Measurements from ENCODE around the gene MDH2. TPM values are rescaled to one million over a fixed set of nuclear protein-coding genes. Genes with fewer than 3 reads are reported as not detected.
A peak's percentile ranks its signal among the peaks of the same experiment; 100 is the strongest.

MDH2 gene
- total and polyA plus RNA-seq, 2 of the 4 experiments (the other 2 are of a cell fraction), result 55.4 to 206 TPM

- no peak overlapping the region for H3K56ac ChIP-seq (ENCODE audit: extremely low read depth, insufficient read depth, low read length)
- H2BK15ac ChIP-seq (ENCODE audit: low read depth, low read length), result peak overlapping the region; percentile 95
- H4K20me1 ChIP-seq (ENCODE audit: insufficient read depth, low read length), result no peaks in the 10 kb centered on the region
- dilution Hi-C loops (cut with HindIII; ENCODE audit: low sequenced_read_pairs, unreplicated experiment) (no loop called here), intact Hi-C loops (cut with micrococcal nuclease) (no loop called here), in situ Hi-C loops (cut with MboI; ENCODE audit: low sequenced_read_pairs) (no loop called here)
- ChIA-PET CTCF (no interaction called here), POLR2A (ENCODE audit: unreplicated experiment) (interaction anchor here (0.6 kb wide), 1 partner anchor 51 kb away, joined by 4 read pairs; no protein-coding TSS in a partner anchor)
- H3K4me2 ChIP-seq (ENCODE audit: low read depth, low read length), result no peak overlapping the region
- peak overlapping the region; percentile 13; the same call in 1 of the 2 replicates for H2BK120ac ChIP-seq (ENCODE audit: low read depth, low read length)
- H2BK20ac ChIP-seq (ENCODE audit: low read depth, low read length), result peak overlapping the region; percentile 50; the same call in 1 of the 2 replicates
- no peak for DNase-seq
- 0 out of 2 replicates have a peak overlapping the region, but pooled peaks have one; percentile 58 for H3K4ac ChIP-seq (ENCODE audit: low read depth, low read length)
- H3K14ac ChIP-seq (replicated peaks; ENCODE audit: low read depth, low read length), result no peak overlapping the region; the same call in 1 of the 2 replicates
- TF ChIP-seq, protein P1, sequence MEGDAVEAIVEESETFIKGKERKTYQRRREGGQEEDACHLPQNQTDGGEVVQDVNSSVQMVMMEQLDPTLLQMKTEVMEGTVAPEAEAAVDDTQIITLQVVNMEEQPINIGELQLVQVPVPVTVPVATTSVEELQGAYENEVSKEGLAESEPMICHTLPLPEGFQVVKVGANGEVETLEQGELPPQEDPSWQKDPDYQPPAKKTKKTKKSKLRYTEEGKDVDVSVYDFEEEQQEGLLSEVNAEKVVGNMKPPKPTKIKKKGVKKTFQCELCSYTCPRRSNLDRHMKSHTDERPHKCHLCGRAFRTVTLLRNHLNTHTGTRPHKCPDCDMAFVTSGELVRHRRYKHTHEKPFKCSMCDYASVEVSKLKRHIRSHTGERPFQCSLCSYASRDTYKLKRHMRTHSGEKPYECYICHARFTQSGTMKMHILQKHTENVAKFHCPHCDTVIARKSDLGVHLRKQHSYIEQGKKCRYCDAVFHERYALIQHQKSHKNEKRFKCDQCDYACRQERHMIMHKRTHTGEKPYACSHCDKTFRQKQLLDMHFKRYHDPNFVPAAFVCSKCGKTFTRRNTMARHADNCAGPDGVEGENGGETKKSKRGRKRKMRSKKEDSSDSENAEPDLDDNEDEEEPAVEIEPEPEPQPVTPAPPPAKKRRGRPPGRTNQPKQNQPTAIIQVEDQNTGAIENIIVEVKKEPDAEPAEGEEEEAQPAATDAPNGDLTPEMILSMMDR (conservative IDR thresholded peaks at IDR 0.05; ENCODE audit: low read depth, low read length), result no peak
- TF ChIP-seq BHLHE40 (IDR thresholded peaks at IDR 0.05; ENCODE audit: low read depth, low read length) (no peak), RCOR1 (IDR thresholded peaks at IDR 0.05; ENCODE audit: insufficient replicate concordance, low read length) (no peak), MAZ (IDR thresholded peaks at IDR 0.05; ENCODE audit: borderline replicate concordance, low read depth, low read length) (no peak), POLR2A (IDR thresholded peaks at IDR 0.05; ENCODE audit: low read depth, low read length) (no peak), NFE2L2 (IDR thresholded peaks at IDR 0.05; ENCODE audit: low read depth, low read length) (no peak), SMC3 (IDR thresholded peaks at IDR 0.05; ENCODE audit: low read depth, low read length) (no peak), ELK1 (IDR thresholded peaks at IDR 0.05; ENCODE audit: borderline replicate concordance, low read depth, low read length) (no peak), RFX5 (IDR thresholded peaks at IDR 0.05; ENCODE audit: low read depth, low read length) (no peak), MAFK (IDR thresholded peaks at IDR 0.05; ENCODE audit: low read depth, low read length) (no peak), RAD21 (IDR thresholded peaks at IDR 0.05; ENCODE audit: low read length) (no peak)
- TF ChIP-seq, protein P2, sequence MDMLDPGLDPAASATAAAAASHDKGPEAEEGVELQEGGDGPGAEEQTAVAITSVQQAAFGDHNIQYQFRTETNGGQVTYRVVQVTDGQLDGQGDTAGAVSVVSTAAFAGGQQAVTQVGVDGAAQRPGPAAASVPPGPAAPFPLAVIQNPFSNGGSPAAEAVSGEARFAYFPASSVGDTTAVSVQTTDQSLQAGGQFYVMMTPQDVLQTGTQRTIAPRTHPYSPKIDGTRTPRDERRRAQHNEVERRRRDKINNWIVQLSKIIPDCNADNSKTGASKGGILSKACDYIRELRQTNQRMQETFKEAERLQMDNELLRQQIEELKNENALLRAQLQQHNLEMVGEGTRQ (IDR thresholded peaks at IDR 0.05; ENCODE audit: low read depth, low read length), result no peak
- peaks cover 13% of the 10 kb centered on the region; the same call in 1 of the 2 replicates for H3K9me1 ChIP-seq (ENCODE audit: insufficient read depth, low read length)
- peak overlapping the region; percentile 89 for H2AK5ac ChIP-seq (ENCODE audit: low read depth, low read length)
- H3K79me1 ChIP-seq (ENCODE audit: low read depth in 1 of 2, low read length in 2 of 2), result no peaks in the 10 kb centered on the region
- no peaks in the 10 kb centered on the region for H3K9me3 ChIP-seq (ENCODE audit: control insufficient read depth, insufficient read depth, low read length)
- 88% methylated on average over 4 of the region's 10 CpGs; no CpG with 5 or more reads in 1 of the 2 experiments for WGBS, 2 experiments (ENCODE audit: extremely low coverage in 2 of 2, insufficient read length in 1 of 2)
- H3K4me3 ChIP-seq (ENCODE audit: insufficient read depth, low read depth, low read length), result no peak overlapping the region
- no peak overlapping the region for H2AFZ ChIP-seq (replicated peaks; ENCODE audit: low read length, poor library complexity)
- H3K36me3 ChIP-seq (ENCODE audit: control insufficient read depth, insufficient read depth, low read length), result no peaks in the 10 kb centered on the region
- no peak overlapping the region for H4K5ac ChIP-seq (ENCODE audit: low read depth, low read length)
- no peak overlapping the region for H4K8ac ChIP-seq (ENCODE audit: low read depth in 2 of 2, low read length in 2 of 2)
- no TSS peak for BruUV-seq (replicated peaks)
- H2BK5ac ChIP-seq (ENCODE audit: low read depth, low read length, poor library complexity, severe bottlenecking), result no peak overlapping the region
- no peak overlapping the region for H3K23ac ChIP-seq (ENCODE audit: low read depth, low read length)
- H2AK9ac ChIP-seq (replicated peaks; ENCODE audit: low read depth, low read length, poor library complexity), result no peak overlapping the region
- ATAC-seq (ENCODE audit: low read depth), result no peak
- no peak overlapping the region for H3K27ac ChIP-seq (ENCODE audit: insufficient read depth, low read length)
- H3K18ac ChIP-seq (ENCODE audit: low read depth, low read length), result no peak overlapping the region
- no peaks in the 10 kb centered on the region for H3K27me3 ChIP-seq (ENCODE audit: control insufficient read depth, insufficient read depth, low read length)
- H3K9ac ChIP-seq (ENCODE audit: low read depth, low read length), result no peak overlapping the region
- peaks cover 11% of the 10 kb centered on the region for H3K4me1 ChIP-seq (ENCODE audit: control insufficient read depth, insufficient read depth, low read length)
- no peak overlapping the region; the same call in 1 of the 2 replicates for H4K91ac ChIP-seq (ENCODE audit: insufficient read depth, low read depth, low read length)
These were observed 42.1 kb downstream of the MDH2 start for GRCh38 chr7:76089865-76090475.
